Stimulated activated CD4-positive, alpha-beta T cell treated with anti-CD3 and anti-CD28 coated beads, Interleukin-2, amount 100 ng/mL, for 4 hours (primary cell): ENCODE data around the gene TMEM178A.
"Not testable (repeated sequence)": the region's sequence is repeated elsewhere in the genome, so short reads cannot be mapped to it uniquely, and the experiment has no call there.

Experiments
- DNase-seq: peaks from one replicate; pipeline ENCODE4 v3.0.0-alpha.2; 2020; ENCODE audit warnings: low read depth

The TMEM178A gene

DNA sequence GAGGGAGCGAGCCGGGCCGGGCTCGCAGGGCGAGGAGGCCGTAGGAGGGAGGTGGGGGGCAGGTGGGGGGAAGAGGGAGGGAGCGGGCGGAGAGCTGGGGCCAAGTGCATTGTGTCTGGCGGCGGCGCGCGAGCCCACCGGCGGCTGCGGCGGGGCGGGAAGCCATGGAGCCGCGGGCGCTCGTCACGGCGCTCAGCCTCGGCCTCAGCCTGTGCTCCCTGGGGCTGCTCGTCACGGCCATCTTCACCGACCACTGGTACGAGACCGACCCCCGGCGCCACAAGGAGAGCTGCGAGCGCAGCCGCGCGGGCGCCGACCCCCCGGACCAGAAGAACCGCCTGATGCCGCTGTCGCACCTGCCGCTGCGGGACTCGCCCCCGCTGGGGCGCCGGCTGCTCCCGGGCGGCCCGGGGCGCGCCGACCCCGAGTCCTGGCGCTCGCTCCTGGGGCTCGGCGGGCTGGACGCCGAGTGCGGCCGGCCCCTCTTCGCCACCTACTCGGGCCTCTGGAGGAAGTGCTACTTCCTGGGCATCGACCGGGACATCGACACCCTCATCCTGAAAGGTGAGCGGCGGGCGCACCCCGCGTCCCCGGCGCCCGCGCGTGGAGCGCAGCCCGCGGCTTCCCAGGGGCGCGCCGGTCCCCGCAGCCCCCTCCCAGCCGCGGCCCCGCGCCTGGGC, at the start of gene TMEM178A:
Gene TMEM178A (plus strand): TSS at position 107 of the 680 bp plus-strand sequence. CDS start 58 bp downstream, at position 165.
- no peak for DNase-seq

DNA sequence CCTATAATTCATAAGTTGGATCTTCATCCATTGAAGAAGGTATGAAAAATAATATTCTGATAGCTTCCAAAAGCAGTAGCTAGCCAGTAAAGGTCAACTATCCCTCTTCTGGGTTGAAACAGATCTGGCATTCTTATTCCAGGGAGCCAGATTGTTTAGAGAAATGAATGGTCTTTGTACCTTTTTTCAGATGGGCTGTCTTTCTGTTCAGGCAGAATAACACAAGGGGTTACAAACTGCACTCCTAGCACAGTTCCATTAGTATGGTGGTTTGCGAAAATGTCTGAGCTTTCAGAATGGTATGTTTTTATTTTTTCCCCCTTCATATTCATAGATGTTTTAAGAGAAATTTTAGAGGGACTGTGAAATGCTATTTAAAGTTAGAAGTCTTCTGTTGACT, 47.5 kb upstream of the TMEM178A start:
- no peak for DNase-seq

DNA sequence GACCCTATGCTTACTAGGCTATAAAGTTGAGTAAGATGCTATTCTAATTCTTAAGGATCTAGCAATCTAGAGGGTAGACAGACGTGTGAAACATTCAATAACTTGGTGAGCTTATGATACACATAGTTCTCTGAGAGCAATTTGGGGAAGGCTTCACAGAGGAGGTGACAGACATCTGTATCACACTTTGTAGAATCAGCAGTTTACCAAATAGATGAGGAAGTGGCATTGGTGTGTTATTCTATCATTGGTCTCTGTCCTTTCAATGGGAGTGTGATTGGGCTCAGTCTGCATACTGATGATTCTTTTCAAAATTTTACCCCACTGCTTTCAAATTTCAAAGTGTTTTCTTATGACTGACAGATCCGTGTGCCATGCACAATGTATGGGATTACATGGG, 47.0 kb upstream of the TMEM178A start:
- DNase-seq = no peak

DNA sequence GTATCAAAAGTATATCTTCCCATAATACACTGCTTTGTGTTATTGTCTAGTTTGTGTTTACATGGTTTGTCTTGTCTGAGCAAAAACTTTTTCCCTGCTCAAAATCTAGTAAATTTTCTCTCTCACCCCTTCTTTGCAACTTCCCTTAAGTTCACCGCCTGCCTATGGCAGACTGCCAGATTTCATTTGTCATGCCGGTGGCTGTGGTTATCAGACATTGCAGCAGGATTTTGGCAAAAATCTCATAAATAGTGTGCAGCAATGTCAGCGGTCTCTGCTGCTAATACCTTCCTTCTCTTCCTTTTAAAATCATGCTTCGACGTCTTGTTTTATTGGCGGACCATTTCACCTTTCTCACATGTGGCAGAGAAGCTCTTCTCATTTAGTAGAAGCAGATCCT, 45.6 kb upstream of the TMEM178A start:
- no peak for DNase-seq

DNA sequence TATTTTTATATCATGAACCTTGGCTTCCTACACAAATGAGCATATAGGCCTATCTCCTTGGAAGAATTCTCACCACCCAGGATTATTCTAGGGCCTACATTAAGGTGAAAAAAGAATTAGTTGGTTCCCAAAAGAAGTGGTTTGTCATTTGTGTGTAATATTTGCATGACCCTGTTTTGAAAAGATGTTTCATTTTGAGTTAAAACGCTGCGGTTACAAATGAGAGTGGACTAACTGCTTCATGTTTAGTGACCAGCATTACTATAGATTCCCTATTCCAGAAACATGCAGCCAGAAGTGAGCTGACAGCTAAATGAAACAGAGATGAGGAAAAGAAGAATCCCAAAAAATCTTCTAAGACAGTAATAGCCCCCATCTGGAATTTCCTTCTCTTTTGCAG, 44.1 kb upstream of the TMEM178A start:
- no peak for DNase-seq

DNA sequence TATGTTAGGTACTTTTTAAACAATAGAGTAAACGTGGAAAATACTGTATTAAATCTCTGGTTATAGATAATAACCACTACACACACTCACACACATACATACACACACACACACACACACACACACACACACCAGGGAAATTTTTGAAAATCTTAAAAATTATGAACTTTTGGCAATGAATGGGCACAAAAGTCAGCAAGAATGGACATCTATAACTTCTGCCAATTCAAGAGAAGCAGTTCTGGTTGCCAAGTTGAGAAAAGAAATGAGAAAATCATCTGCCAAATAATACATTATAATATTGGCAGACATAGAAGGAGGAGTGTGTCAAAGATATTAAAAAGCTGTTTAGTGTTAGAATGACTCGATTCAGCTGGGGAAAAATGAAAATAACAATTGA, 42.9 kb upstream of the TMEM178A start:
- DNase-seq = no peak

DNA sequence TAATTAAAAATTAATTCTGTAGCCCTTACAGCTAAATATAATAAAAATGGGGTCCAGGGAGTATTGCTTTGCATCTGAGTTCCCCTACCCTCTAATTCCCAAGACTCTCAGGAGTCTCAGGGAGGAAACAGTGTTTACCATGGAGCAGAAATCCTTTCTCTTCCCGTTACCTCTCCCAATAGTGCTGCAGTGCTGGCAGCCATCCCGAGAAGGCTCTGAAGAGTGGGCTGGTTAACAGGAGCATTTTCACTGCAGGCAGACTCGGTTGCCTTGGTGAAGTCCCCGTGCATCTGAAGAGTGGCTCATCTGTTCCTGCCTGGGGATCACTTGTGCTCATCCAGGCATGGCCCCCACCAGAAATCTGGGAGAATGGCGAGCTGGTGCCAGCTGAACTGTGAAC, 41.8 kb upstream of the TMEM178A start:
- DNase-seq = no peak

DNA sequence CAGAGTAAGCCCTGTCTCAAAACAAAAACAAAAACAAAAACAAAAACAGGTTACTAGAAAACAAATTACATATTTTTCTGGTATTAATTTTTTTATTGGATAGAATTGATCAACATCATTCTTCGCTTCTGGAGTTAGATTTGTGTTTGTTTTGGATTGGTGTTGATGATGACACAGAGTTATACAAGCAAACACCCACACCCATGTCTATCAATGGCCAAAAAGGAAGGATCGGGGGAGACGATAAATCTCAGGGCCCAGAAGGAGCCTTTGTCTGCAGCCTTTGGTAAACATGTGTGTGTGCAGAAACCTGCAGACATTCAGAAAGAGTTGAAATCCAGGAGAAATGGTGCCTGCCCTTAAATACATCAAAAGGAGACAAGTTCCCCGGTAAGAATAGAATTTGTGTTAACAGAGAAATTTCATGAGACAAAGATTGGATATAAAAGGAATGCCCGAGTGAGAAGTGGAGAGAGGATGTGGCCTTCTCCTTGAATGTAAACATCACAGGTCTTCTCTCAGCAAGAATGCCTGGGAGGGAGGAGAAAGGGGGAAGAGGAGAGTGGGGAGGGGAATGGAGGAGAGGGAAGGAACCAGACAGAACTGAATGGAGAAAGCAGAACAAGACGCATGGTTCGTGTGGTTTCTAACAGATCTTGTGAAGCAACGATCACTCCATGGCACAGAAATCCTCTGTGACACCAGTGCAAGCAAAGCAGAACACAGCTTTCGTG, 40.4 kb upstream of the TMEM178A start:
- DNase-seq = no peak

DNA sequence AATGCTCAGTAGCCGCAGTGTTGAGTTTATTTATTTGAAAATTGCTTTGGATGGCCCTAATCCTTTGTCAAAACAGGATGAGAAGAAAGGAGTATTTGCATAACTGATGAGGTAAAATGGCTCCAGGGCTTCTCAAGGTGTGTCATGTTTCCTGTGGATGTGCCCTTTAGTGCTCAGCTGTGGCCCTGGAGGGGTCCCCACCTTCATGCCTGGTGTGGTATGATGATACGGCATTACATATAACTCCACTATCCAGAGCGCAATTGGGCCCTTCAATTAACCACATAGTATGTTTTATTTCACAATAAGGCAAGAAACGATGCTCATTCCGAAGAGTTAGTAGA, 39.8 kb upstream of the TMEM178A start:
- no peak for DNase-seq

DNA sequence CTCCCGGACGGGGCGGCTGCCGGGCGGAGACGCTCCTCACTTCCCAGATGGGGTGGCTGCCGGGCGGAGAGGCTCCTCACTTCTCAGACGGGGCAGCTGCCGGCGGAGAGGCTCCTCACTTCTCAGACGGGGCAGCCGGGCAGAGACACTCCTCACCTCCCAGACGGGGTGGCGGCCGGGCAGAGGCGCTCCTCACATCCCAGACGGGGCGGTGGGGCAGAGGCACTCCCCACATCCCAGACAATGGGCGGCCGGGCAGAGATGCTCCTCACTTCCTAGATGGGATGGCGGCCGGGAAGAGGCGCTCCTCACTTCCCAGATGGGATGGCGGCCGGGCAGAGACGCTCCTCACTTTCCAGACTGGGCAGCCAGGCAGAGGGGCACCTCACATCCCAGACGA, 37.4 kb upstream of the TMEM178A start:
- DNase-seq = not testable (repeated sequence)

DNA sequence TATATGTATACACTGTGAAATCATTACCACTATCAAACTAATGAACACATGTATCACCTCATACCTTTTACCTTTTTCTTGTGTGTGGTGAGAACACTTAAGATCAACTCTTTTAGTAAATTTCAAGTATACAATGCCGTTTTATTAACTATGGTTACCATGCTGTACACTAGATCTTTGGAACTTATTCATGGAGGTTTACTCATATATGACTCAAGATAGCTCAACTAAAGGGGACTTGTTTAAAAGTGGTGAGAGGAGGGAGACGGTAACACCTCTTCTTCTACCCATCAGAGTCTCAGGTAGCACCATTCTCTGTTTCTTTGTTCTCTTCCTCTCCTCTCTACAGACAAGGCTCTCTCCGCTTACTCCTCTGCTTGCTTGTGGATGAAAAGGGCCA, 36.1 kb upstream of the TMEM178A start:
- no peak for DNase-seq

DNA sequence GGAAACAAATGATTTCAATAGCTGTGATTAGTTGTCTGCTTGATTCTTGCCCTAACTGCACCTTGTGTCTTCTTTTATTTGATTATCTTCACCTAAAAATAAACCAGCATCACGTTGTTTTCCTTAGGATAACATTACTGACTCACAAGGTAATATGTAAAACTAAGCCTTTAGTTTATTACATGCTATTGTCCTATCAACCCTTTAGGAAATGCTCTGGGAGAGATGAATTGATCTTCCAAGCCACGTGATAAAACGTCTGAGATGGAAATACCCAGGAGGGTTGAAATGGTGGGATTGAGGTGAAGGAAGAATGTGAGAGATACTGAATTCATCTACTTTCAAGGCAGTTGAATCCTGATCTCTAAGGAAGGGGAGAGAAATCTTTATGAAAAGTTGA, 34.5 kb upstream of the TMEM178A start:
- DNase-seq = no peak

DNA sequence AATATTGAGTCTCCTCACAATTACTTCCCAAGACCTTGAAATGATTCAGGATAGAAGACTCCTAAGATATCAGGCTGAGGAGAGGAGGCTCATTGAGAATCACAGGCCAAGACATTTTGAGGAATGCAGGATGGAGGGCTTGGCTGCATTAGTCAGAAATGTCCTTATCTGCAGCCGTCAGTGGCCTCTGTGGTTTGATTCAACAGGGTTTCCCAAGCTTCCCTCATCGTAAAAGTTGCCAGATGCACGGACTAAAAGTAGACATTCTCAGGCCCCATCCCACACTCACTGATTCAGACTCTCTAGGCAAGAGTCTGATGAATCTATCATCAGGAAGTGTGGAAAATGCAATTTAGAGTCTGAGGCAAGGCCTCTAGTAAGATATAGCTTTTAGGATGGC, 34.0 kb upstream of the TMEM178A start:
- DNase-seq = no peak

DNA sequence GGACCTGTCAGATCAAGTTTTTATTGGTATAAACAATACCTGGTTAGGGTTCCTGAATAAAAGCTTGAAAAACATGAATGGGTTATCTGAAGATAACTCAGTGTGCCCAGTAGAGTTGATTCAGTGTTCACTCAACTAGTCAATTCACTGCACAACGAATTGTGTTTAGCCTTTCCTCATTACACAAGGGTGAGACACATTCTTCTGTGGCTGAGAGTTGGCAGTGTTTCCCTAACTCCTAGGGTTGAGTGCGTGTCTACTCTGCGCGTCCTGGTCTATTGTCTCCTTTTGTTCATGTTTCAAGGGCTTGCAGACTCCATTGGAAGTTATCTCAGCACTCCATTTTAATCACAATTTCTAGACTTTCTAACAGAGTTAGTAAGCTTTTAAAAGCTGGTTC, 32.8 kb upstream of the TMEM178A start:
- no peak for DNase-seq

DNA sequence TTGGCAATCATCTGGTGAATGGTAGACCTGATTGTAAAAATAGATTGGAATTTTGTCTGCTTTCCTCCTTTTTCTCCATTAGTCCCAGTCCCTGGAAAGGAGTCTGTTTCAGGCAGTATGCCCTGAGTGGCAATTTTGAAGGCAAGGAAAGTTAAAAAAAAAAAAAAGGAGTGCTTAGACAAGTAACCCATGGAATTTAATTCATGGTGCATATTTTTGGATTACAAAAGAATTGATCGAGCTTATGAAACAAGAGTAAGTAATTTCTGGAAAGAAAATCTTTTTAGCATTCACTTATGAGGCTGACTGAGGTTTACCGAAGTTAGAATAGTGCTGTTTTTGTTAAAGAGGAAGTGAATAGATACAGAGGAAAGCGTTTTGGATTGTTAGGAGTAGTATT, 29.4 kb upstream of the TMEM178A start:
- DNase-seq = no peak

DNA sequence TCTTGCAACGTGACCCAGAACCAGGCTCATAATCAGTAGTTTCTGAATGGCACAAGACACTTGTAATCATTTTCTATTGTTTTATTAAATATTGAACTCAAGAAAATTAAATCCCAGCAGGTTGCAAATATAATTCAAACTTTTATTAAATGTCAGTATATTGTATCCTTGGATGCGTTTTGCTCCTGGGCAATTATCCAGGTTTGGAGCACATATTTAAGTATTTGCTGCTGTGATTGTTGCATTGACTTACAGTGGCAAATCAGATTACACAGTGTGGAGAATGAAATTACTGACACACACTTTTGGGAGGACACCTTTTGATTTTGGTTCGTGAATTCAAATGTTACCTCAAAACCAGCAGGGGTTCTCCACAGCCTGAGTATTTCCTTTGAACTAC, 27.1 kb upstream of the TMEM178A start:
- no peak for DNase-seq

DNA sequence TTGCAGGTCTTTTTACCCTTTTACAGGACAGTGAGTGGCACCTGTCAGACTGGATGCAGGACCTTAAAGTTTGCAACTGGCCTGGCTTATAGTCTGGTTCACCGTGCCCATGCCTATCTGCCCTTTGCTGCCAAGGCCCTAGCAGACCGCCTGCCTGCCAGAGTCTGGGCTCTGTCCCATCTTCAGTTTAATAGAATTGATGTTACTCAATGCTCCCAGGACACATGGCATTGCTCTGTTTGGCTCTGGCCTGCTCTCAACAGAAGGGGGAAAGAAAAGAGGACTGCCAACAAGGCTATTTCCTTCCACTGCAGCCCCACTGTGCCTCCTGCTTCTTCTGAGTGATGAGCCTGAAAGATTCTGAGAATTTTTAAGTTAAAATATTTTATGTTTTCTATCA, 25.6 kb upstream of the TMEM178A start:
- no peak for DNase-seq

DNA sequence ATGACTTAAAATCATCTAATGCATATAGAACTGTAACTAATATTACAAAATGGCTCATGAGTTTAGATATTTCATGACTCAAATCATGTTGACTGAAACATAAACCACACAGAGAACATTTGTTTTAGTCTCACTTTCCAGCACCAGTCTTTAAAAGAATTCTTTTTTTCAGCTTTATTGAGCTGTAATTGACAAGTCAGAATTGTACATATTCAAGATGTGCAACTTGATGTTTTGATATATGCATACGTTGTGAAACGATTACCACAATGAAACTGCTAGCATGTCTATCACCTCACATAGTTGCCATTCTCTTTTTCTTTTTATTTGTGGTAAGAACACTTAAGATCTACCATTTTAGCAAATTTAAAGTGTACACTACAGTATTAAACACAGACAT, 25.0 kb upstream of the TMEM178A start:
- no peak for DNase-seq

DNA sequence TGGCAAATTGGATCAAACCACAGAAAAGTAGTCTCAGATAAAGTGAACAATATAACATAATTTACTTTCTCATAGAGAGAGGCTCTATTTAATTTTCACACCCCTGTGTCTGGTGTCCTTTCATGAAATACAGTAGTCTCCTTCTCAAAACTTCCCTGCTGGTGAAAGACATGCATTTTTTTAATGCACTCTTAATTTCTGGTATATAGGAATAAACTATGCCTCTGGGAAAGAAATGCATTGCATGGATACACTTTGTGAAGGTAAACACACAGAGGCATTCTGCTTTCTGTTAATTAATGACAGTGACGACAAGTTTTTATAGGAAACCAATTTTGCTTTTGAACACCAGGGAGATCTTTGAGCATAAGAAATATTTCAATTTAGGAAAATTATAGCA, 24.1 kb upstream of the TMEM178A start:
- DNase-seq = no peak

DNA sequence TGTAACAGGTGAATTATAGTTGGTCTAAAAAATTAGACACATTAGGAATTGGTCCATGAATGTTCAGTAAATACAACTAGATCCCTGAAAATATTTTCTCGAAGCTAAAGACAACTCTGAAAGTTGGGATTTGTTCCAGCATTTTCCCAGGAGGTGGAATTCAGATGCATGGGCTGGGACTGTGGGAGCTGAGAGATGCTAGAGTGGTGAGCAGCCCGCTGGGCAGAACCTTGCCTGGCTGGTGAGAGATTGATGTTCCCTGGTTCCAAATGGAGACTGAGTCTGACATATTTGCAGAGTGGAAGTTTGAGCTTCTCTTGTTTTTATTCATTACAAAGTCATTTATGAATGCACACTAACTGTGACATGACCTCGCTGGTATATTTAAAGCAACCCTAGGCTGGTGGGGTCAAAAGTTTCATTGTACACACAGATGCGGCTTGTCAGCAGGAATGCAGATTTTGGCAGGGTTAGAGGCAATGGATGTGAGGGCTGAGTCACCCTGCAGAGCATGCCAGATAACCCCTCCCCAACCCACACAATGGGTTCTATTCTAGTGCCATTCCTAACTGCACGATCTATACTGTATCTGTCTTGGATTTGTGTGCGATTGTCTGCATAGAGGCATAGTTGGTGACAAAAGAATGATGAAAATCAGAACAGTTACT, 23.5 kb upstream of the TMEM178A start:
- no peak for DNase-seq

DNA sequence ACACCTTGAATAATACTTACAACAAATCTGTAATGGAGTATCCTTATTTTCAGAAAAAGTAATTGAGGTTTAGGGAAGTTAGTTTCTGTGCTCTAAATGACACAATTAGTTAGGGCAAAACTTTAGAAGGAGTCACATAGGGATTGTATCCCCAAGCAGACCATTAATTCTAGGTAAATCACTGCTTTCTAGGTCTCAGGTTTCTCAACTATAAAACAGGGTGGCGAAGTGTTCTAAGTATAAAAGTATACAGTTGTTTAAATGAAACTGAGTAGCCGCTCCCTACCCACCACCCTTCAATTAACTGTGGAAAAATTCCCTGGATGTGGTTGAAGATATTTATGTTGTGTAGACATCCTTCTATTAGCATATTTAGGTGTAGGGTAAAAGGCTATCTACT, 19.9 kb upstream of the TMEM178A start:
- DNase-seq = no peak

DNA sequence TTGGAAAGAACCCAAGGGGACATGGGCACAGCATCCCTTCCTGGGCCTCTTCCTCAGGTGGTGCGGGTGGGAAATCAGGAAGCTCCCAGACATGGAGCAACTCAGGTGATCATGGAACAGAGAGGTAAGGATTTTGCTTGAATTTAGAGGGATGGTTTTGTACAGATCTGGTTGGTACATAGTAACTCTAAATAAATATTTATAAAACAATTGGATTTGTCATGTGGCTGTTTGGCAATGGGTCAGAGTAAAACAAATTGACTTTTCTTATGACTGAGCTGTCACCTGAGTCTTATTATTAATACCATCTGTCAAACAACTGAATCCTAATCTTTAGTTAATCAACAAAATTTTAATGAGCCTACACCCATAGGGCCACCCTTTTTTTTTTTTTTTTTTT, 19.4 kb upstream of the TMEM178A start:
- DNase-seq = no peak

DNA sequence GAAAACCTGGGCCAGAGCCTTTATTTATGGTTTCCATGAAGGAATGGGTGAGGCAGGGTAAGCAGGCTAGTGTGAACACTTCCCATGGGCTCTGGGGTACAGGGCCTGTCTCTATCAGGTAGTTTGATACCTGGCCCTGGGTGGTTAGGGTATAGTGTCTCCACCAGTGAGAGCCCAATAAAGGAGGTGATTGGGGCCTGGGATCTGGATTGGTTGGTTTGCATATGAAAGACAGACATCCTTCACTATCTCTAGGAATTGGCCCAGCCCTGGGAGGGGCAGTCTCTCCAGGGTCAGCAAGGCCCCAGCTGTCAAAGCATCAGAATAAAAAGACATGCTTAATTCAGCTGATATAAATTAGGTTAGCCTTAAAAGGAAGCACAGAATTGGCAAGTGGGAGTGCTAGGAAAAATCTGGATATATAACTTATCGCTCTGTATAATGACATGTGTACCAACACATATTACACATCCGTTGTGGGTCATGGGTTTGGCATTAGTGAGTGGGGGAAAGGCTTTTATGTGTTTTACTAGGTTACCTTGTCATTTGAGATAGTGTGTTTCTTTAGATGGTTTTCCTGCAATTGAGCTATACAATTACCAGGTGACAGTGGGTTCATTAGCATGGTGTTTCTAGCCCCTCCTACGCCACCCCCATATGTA, 18.5 kb upstream of the TMEM178A start:
- DNase-seq = no peak
